Activated T-helper 2 cell treated with anti-CD3 and anti-CD28 coated beads, Interferon-gamma antibody, Interleukin-2, Interleukin-4, amounts not matched to agents 10 μg/mL and 5 μg/mL and 100 μg/mL, durations not matched to agents 14 hours and 24 hours and 36 hours (primary cell): ENCODE measurements around the gene CPA5. TPM values are rescaled to one million over a fixed set of nuclear protein-coding genes. Genes with fewer than 3 reads are reported as not detected.

Experiments used
- DNase-seq: peaks from one replicate; pipeline ENCODE4 v3.0.0; 2021; ENCODE audit warnings: low spot score
- H3K27ac Mint-ChIP-seq: one replicate; pipeline ENCODE4 v1.8.0; 2021; ENCODE audit warnings: mixed read lengths
- H3K27me3 Mint-ChIP-seq: one replicate; pipeline ENCODE4 v1.8.0; 2021; ENCODE audit warnings: low read depth, mixed read lengths
- H3K36me3 Mint-ChIP-seq: one replicate; pipeline ENCODE4 v1.8.0; 2021; ENCODE audit warnings: low read depth, mixed read lengths
- H3K4me1 Mint-ChIP-seq: one replicate; pipeline ENCODE4 v1.8.0; 2021; ENCODE audit warnings: low read depth, mixed read lengths
- H3K4me3 Mint-ChIP-seq: one replicate; pipeline ENCODE4 v1.8.0; 2021; ENCODE audit warnings: low read depth, mild to moderate bottlenecking, moderate library complexity, mixed read lengths
- H3K9me3 Mint-ChIP-seq: one replicate; pipeline ENCODE4 v1.8.0; 2021; ENCODE audit warnings: mixed read lengths
- intact Hi-C: fragments of 100-400 bp; cut with micrococcal nuclease; formaldehyde crosslinking; loops from one replicate; pipeline ENCODE4 v1.15.1; 2023
- total RNA-seq: library from RNA; stranded (reverse); gene quantifications from 2 replicates; pipeline ENCODE4 v1.2.3, GENCODE V29; 2022

CPA5 gene
- total RNA-seq, 1 donor from 2014 or later: 0.66 TPM

DNA sequence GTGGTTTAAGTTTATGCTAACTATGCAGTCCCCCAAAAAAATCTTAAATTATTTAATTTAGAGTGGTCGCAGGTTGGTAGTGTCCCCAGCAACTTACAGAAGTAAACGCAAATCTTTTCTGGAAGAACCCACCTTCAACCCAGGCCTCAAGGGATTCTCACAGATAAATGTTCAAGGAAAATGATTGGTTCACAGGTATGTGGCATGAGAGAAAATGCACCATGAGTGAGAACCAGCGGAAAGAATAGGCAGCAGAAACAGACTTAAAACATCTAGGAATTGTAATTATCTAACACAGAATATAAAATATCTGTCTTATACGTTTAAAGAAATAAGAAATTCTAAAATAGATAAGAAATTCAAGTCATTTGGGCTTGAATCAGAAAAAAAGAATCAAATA, 2.7 kb upstream of the CPA5 start:
- intact Hi-C loops: no loop called here
- Mint-ChIP-seq H3K27ac (no peak overlapping the region), H3K36me3 (no peaks in the 10 kb centered on the region), H3K9me3 (no peaks in the 10 kb centered on the region), H3K4me1 (peaks cover 1% of the 10 kb centered on the region), H3K4me3 (no peak overlapping the region), H3K27me3 (peaks cover 6% of the 10 kb centered on the region)
- DNase-seq: no peak

DNA sequence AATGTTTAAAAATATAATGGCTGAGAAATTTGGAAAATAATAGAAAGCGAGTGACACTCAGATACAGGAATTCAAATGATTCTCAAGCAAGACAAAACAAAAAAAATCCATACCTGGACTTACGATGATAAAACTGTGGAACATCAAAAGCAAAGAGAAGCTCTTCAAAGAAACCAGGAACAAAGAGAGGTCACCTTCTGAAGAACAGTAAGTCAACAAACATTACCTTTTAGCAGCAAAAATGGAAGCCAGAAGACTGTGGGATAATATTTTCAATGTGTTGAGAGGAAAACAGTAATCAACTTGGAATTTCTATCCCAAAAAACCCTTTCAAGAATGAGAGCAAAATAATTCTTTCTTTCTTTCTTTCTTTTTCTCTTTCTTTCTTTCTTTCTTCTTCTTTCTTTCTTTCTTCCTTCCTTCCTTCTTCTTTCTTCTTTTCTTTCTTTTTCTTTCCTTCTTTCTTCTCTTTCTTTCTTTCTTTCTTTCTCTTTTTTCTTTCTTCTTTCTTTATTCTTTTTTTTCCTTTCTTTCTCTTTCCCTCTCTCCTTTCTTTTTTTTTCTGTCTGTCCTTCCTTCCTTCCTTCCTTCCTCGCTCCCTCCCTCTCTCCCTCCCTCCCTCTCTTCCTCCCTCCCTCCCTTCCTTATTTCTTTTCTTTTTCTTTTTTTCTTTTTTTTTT, 1.8 kb upstream of the CPA5 start:
- Mint-ChIP-seq H3K27me3 (peaks cover 6% of the 10 kb centered on the region), H3K4me3 (no peak overlapping the region), H3K27ac (no peak overlapping the region), H3K9me3 (no peaks in the 10 kb centered on the region), H3K4me1 (peaks cover 1% of the 10 kb centered on the region), H3K36me3 (no peaks in the 10 kb centered on the region)
- intact Hi-C loops: no loop called here
- DNase-seq: no peak

DNA sequence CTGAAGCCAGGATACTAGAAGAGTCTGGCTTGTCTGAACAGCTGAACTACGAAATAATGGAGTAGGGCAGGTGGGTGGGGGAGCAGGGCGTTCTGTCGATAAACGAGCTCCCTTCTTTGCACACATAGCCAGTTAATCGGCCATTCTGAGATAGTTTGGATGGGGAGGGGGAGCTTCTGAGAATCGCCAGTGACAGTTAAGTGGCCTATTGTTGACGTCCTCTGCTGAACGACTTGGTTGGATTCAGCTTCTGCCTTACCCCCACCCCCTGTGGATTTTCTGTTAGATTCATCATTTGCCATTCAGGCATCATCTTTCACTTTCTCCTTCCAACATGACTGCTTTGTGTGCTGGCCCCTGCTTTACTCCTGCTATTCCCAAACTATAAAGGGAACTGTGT, 520 bp downstream of the CPA5 start:
- intact Hi-C loops: no loop called here
- Mint-ChIP-seq H3K27me3 (peaks cover 6% of the 10 kb centered on the region), H3K27ac (no peak overlapping the region), H3K9me3 (no peaks in the 10 kb centered on the region), H3K4me3 (no peak overlapping the region), H3K36me3 (no peaks in the 10 kb centered on the region), H3K4me1 (peaks cover 3% of the 10 kb centered on the region)
- no peak for DNase-seq

DNA sequence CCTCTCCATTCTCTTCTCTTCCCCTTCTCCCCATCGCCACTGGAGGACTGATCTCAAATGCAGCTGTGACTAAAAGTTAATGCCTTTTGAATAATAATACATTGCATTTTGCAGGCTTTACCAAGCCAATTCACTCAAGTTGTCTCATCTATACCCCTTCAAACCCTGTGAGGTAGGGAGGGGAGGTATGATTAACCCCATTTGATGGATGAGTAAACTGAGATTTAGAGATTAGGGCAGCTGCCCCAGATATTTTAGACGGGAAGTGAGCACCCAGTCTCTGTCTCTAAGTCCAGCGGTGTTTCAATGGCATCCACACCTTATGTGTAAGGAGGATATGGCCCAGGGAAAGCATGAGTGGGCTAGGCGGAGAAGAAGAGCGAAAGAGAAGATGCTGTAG, 1.1 kb downstream of the CPA5 start:
- peaks cover 3% of the 10 kb centered on the region for H3K4me1 Mint-ChIP-seq
- no peak overlapping the region for H3K27ac Mint-ChIP-seq
- DNase-seq: no peak
- no peaks in the 10 kb centered on the region for H3K36me3 Mint-ChIP-seq
- intact Hi-C loops: no loop called here
- no peaks in the 10 kb centered on the region for H3K9me3 Mint-ChIP-seq
- peaks cover 6% of the 10 kb centered on the region for H3K27me3 Mint-ChIP-seq
- no peak overlapping the region for H3K4me3 Mint-ChIP-seq

GRCh38 chr7:130346177-130346905, 1.7 kb downstream of the CPA5 start:
- peaks cover 4% of the 10 kb centered on the region for H3K4me1 Mint-ChIP-seq
- no peak overlapping the region for H3K27ac Mint-ChIP-seq
- H3K9me3 Mint-ChIP-seq: no peaks in the 10 kb centered on the region
- no peak for DNase-seq
- peaks cover 6% of the 10 kb centered on the region for H3K27me3 Mint-ChIP-seq
- H3K4me3 Mint-ChIP-seq: no peak overlapping the region
- intact Hi-C loops: no loop called here
- H3K36me3 Mint-ChIP-seq: no peaks in the 10 kb centered on the region

DNA sequence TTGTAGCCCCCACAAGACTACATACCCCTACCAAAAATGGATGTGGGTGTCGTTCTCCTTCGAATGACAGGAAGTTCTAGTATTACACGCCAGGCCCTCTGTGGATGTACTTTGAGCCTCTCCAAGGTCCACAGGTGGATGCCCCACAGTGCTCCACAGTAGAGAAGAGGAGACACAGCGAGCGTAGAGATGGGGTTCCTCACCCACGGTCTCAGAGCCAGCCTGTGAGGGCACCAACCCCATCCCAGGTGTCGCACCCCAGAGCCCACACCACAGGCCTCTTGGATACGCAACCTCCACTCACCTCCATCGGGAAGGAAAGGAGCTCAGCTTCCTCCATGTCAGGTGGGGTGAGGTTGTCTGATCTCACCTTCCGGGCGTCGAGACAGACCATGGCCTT, 2.3 kb downstream of the CPA5 start:
- H3K4me3 Mint-ChIP-seq: no peak overlapping the region
- no peaks in the 10 kb centered on the region for H3K36me3 Mint-ChIP-seq
- H3K4me1 Mint-ChIP-seq: peaks cover 8% of the 10 kb centered on the region
- H3K27me3 Mint-ChIP-seq: peaks cover 6% of the 10 kb centered on the region
- intact Hi-C loops: no loop called here
- no peaks in the 10 kb centered on the region for H3K9me3 Mint-ChIP-seq
- H3K27ac Mint-ChIP-seq: no peak overlapping the region
- no peak for DNase-seq

GRCh38 chr7:130349911-130350782, 5.5 kb downstream of the CPA5 start:
- intact Hi-C loops: no loop called here
- H3K36me3 Mint-ChIP-seq: no peaks in the 10 kb centered on the region
- DNase-seq: no peak
- H3K27me3 Mint-ChIP-seq: peaks cover 4% of the 10 kb centered on the region
- no peaks in the 10 kb centered on the region for H3K9me3 Mint-ChIP-seq
- H3K4me1 Mint-ChIP-seq: peaks cover 9% of the 10 kb centered on the region
- H3K4me3 Mint-ChIP-seq: no peak overlapping the region
- no peak overlapping the region for H3K27ac Mint-ChIP-seq

GRCh38 chr7:130350945-130351790, 6.6 kb downstream of the CPA5 start:
- Mint-ChIP-seq H3K36me3 (no peaks in the 10 kb centered on the region), H3K4me1 (peaks cover 7% of the 10 kb centered on the region), H3K4me3 (no peak overlapping the region), H3K9me3 (no peaks in the 10 kb centered on the region), H3K27ac (no peak overlapping the region), H3K27me3 (no peaks in the 10 kb centered on the region)
- no peak for DNase-seq
- intact Hi-C loops: no loop called here

- H3K4me3 Mint-ChIP-seq: no peak overlapping the region
- H3K27me3 Mint-ChIP-seq: no peaks in the 10 kb centered on the region
- intact Hi-C loops: no loop called here
- H3K9me3 Mint-ChIP-seq: no peaks in the 10 kb centered on the region
- H3K4me1 Mint-ChIP-seq: peaks cover 7% of the 10 kb centered on the region
- no peak for DNase-seq
- no peaks in the 10 kb centered on the region for H3K36me3 Mint-ChIP-seq
- no peak overlapping the region for H3K27ac Mint-ChIP-seq
Measured at GRCh38 chr7:130351791-130352090, 7.1 kb downstream of the CPA5 start.

GRCh38 chr7:130352194-130353074, 7.8 kb downstream of the CPA5 start:
- no peak for DNase-seq
- intact Hi-C loops: no loop called here
- Mint-ChIP-seq H3K9me3 (no peaks in the 10 kb centered on the region), H3K4me3 (no peak overlapping the region), H3K27me3 (no peaks in the 10 kb centered on the region), H3K4me1 (peaks cover 7% of the 10 kb centered on the region), H3K27ac (no peak overlapping the region), H3K36me3 (no peaks in the 10 kb centered on the region)

GRCh38 chr7:130353196-130353595, 8.6 kb downstream of the CPA5 start:
- H3K4me1 Mint-ChIP-seq: peaks cover 7% of the 10 kb centered on the region
- DNase-seq: no peak
- H3K4me3 Mint-ChIP-seq: no peak overlapping the region
- H3K36me3 Mint-ChIP-seq: no peaks in the 10 kb centered on the region
- H3K9me3 Mint-ChIP-seq: no peaks in the 10 kb centered on the region
- intact Hi-C loops: no loop called here
- H3K27ac Mint-ChIP-seq: no peak overlapping the region
- no peaks in the 10 kb centered on the region for H3K27me3 Mint-ChIP-seq
